Adipocyte (in vitro differentiated cells): Measurements from ENCODE around the gene GAPT.

Experiments
- DNase-seq: peaks from one replicate; pipeline ENCODE4 v3.0.0-alpha.2; 2015; ENCODE audit warnings: low read depth
- H3K27me3 ChIP-seq: replicated peaks from 2 replicates; pipeline ENCODE4 v1.7.0; 2013; ENCODE audit warnings: mild to moderate bottlenecking, low read length, moderate library complexity; ENCODE audit not compliant: control insufficient read depth, insufficient read depth
- H3K36me3 ChIP-seq: 2 replicates; pipeline ENCODE4 v1.7.0; 2013; ENCODE audit warnings: low read length, mild to moderate bottlenecking, moderate library complexity; ENCODE audit not compliant: control insufficient read depth, insufficient read depth, severe bottlenecking
- H3K4me1 ChIP-seq: 2 replicates; pipeline ENCODE4 v1.7.0; 2013; ENCODE audit warnings: mild to moderate bottlenecking, low read length, moderate library complexity; ENCODE audit not compliant: control insufficient read depth, insufficient read depth
- H3K4me3 ChIP-seq: 2 replicates; pipeline ENCODE4 v1.7.0; 2013; ENCODE audit warnings: mild to moderate bottlenecking, low read length, moderate library complexity
- H3K9ac ChIP-seq: 2 replicates; pipeline ENCODE4 v1.7.0; 2013; ENCODE audit warnings: mild to moderate bottlenecking, low read length, moderate library complexity
- H3K9me3 ChIP-seq: 2 replicates; pipeline ENCODE4 v1.7.0; 2013; ENCODE audit warnings: mild to moderate bottlenecking, low read length, moderate library complexity; ENCODE audit not compliant: control insufficient read depth

The GAPT gene

DNA sequence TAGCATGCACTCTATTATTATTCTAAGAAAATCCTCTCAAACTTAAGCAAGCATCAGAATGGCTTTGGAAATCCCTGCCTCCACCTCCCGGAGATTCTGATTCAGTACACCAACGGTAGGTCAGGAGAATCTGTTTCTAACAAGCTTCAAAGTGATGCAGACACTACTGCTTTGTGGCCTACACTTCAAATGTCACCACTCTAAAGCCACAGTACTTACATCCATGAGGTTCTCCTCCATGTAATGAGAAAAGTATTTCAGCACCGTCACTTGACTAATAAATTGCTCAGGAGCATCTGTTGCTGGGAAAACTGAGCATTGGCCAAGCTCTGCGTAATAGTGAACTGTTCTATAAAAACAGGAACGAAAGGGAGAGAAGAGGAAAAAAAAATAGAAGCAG lies 36.2 kb upstream of the GAPT start:
- no peak for DNase-seq
- H3K9me3 ChIP-seq, result no peaks in the 10 kb centered on the region
- peaks cover 17% of the 10 kb centered on the region for H3K4me1 ChIP-seq
- H3K36me3 ChIP-seq, result peaks cover 47% of the 10 kb centered on the region
- H3K27me3 ChIP-seq, result no peaks in the 10 kb centered on the region
- H3K9ac ChIP-seq, result no peak overlapping the region
- H3K4me3 ChIP-seq, result no peak overlapping the region

- peaks cover 47% of the 10 kb centered on the region for H3K36me3 ChIP-seq
Observed at GRCh38 chr5:58455480-58455879, 35.8 kb upstream of the GAPT start.

DNA sequence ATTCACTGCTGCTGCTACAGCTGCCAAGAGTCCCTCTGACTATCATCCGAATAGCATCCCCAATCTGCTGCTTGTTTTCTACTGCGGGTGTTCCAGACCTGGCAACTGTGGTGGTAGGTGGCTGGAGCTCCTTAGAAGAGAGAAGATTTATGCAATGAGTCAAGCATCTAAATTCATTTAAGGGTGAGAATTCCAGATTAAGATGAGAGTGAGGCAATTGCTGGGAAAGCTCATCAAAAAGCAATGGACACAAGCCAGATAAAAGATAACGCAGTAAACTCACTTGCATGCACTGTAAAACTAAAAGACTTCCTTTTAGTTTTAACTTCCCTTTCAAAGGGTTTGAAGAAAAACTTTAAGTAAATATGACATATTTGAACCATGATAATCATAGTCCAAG lies 35.2 kb upstream of the GAPT start:
- peak overlapping the region; percentile 93 for H3K4me3 ChIP-seq
- no peaks in the 10 kb centered on the region for H3K9me3 ChIP-seq
- H3K9ac ChIP-seq, result no peak overlapping the region
- peaks cover 17% of the 10 kb centered on the region for H3K4me1 ChIP-seq
- H3K27me3 ChIP-seq, result no peaks in the 10 kb centered on the region
- peaks cover 47% of the 10 kb centered on the region for H3K36me3 ChIP-seq
- DNase-seq, result no peak

More at GRCh38 chr5:58455480-58455879, 35.8 kb upstream of the GAPT start:
- H3K9ac ChIP-seq, result no peak overlapping the region
- peaks cover 17% of the 10 kb centered on the region for H3K4me1 ChIP-seq
- DNase-seq, result no peak
- H3K27me3 ChIP-seq, result no peaks in the 10 kb centered on the region
- no peak overlapping the region for H3K4me3 ChIP-seq
- no peaks in the 10 kb centered on the region for H3K9me3 ChIP-seq

GRCh38 chr5:58456486-58456885 lies 34.7 kb upstream of the GAPT start:
- H3K4me3 ChIP-seq, result peak overlapping the region; percentile 93
- no peaks in the 10 kb centered on the region for H3K27me3 ChIP-seq
- DNase-seq, result no peak
- H3K4me1 ChIP-seq, result peaks cover 17% of the 10 kb centered on the region
- no peaks in the 10 kb centered on the region for H3K9me3 ChIP-seq
- peaks cover 47% of the 10 kb centered on the region for H3K36me3 ChIP-seq
- no peak overlapping the region for H3K9ac ChIP-seq

- Histone ChIP-seq H3K9ac (no peak overlapping the region), H3K4me3 (peak overlapping the region; percentile 93), H3K27me3 (no peaks in the 10 kb centered on the region), H3K36me3 (peaks cover 47% of the 10 kb centered on the region), H3K4me1 (peaks cover 20% of the 10 kb centered on the region), H3K9me3 (no peaks in the 10 kb centered on the region)
- DNase-seq, result no peak
Observed at GRCh38 chr5:58457050-58457449, 34.2 kb upstream of the GAPT start.

DNA sequence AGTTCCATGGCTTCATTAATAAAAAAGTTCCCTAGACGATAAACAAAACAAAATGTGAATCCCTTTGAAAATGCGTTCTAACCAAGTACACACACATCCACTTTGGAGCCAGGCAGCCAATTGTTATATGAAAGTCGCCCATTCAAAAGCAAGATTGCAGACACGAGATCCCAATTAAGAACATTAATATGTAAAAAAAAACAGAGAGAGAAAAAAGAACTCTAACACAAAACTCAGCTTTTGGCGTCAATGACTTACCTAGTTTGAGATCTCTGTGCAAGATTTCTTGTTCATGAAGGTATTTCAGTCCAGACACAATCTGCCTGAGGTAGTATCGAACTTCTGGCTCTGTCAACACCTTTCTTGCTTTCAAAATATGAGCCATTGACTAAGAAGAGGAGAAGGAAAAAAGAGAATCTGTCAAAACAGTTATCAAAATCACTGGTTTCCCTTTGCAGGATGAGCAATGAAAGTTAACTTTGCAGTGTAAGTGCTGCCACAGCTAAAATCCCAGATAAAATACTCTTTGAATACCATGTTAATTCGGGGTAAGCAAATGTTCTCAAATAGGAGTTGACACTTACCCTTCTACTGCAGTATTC lies 33.0 kb upstream of the GAPT start:
- H3K27me3 ChIP-seq, result no peaks in the 10 kb centered on the region
- H3K4me3 ChIP-seq, result peak overlapping the region; percentile 93
- no peak for DNase-seq
- H3K36me3 ChIP-seq, result peaks cover 47% of the 10 kb centered on the region
- H3K9me3 ChIP-seq, result no peaks in the 10 kb centered on the region
- H3K4me1 ChIP-seq, result peaks cover 24% of the 10 kb centered on the region
- H3K9ac ChIP-seq, result peak overlapping the region; percentile 89

GRCh38 chr5:58458743-58459145 lies 32.5 kb upstream of the GAPT start:
- Histone ChIP-seq H3K4me3 (peak overlapping the region; percentile 93), H3K27me3 (no peaks in the 10 kb centered on the region), H3K9ac (peak overlapping the region; percentile 89), H3K4me1 (peaks cover 24% of the 10 kb centered on the region), H3K9me3 (no peaks in the 10 kb centered on the region), H3K36me3 (peaks cover 42% of the 10 kb centered on the region)
- DNase-seq, result no peak

- peak; percentile 71 for DNase-seq
- peaks cover 36% of the 10 kb centered on the region for H3K36me3 ChIP-seq
- no peaks in the 10 kb centered on the region for H3K9me3 ChIP-seq
- H3K4me3 ChIP-seq, result peak overlapping the region; percentile 93
- H3K4me1 ChIP-seq, result peaks cover 24% of the 10 kb centered on the region
- H3K9ac ChIP-seq, result peak overlapping the region; percentile 89
- H3K27me3 ChIP-seq, result no peaks in the 10 kb centered on the region
Observed at GRCh38 chr5:58459146-58460001, 31.9 kb upstream of the GAPT start.

DNA sequence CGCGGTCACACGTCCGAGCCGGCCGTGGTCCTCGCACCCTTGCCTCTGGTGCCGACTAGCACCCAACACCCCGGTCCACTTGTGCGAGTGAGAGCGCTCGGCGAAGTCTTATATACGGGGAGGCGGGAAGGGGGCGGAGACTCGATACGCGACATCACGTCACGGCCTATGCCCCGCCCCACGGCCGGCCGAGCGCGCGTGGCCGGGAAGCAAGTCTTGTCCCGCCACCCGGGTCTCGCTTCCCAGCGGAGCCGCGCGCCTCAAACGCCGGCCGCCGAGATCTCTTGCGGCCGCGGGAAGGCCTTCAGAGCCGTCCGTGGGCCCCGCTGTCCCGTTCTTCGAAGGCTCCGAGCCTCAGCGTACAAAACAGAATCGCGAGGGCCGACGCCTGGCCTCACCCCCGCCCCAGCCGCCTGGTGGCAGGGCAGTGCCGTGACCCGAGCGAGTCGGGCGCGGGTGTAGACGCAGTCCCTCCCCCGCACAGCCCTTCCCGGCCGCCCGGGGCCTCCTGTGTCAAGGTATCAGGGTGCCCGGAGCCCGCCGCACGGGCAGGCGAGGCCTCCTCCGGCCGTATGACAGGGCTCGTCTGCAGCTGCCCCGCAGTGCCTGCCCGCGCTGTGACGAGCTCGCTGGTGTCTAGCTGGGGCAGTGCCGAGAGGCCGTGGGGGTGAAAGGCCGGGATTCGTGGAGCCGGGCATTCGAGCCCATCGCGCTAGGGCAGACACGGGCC lies 31.1 kb upstream of the GAPT start, which contains the start of gene PLK2:
Gene PLK2, minus strand, starts transcription at position 85 of the 730 bp plus-strand sequence. CDS start 127 bp downstream, outside the sequence.
- H3K4me3 ChIP-seq, result peak within 1 kb of the TSS; percentile 93
- H3K9ac ChIP-seq, result peak within 1 kb of the TSS; percentile 89
- no peaks in the 10 kb centered on the region for H3K9me3 ChIP-seq
- DNase-seq, result peak; percentile 97
- H3K4me1 ChIP-seq, result peaks cover 24% of the 10 kb centered on the region
- peaks cover 28% of the 10 kb centered on the region for H3K36me3 ChIP-seq
- H3K27me3 ChIP-seq, result no peaks in the 10 kb centered on the region

DNA sequence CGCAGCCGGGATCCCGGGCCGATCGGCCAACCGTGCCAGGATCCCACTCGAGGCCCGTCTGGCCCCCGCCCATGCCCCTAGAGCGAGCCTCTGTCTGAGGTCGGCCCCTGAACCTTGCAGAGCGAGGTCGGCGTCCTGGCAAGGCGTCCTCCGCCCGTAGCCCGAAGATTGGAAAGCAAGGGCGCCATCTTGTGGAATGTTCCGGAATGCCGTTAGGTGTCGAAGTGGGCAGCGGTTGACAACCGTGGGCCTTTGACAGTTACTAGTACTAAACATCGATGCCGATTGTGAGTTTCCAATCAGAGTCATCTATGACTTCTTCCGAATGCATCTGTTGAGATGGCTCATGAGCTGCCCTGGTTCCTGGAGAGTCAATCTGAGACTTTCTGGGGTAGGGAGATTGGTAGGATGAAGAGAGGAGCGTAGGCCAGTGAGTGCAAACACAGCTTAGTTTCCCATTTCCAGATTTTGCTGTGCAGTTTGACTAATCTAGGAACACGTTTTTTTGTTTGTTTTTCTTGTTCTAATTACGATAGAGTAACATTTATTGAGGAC lies 30.4 kb upstream of the GAPT start:
- peak overlapping the region; percentile 89 for H3K9ac ChIP-seq
- DNase-seq, result peak; percentile 95
- no peaks in the 10 kb centered on the region for H3K9me3 ChIP-seq
- H3K36me3 ChIP-seq, result peaks cover 22% of the 10 kb centered on the region
- no peaks in the 10 kb centered on the region for H3K27me3 ChIP-seq
- peaks cover 24% of the 10 kb centered on the region for H3K4me1 ChIP-seq
- H3K4me3 ChIP-seq, result peak overlapping the region; percentile 93

DNA sequence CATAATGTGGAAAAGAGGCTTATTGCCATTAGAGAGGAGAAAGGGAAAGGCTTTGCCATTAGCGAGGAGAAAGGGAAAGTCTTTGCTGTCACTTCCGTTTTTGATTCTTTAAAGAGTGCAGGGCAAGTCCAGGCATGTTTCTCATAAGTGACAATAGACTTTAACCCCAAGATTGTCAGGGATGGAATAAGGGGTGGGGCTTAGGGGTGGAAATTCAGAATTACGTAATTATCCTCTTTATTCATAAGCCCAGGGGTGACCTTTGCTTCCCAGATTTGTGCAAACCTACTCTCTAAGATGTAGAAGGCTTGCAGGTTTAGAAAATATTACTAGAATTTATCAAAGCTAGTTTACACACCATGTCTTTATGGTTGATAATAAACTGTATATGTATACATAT lies 29.1 kb upstream of the GAPT start:
- Histone ChIP-seq H3K9me3 (no peaks in the 10 kb centered on the region), H3K9ac (peak overlapping the region; percentile 8), H3K4me1 (peaks cover 23% of the 10 kb centered on the region), H3K27me3 (no peaks in the 10 kb centered on the region), H3K36me3 (peaks cover 8% of the 10 kb centered on the region), H3K4me3 (no peak overlapping the region)
- DNase-seq, result no peak
